Muscle layer of colon (tissue), 2 donors: ENCODE data around the gene KIDINS220.
"Not testable (repeated sequence)": the region's sequence is repeated elsewhere in the genome, so short reads cannot be mapped to it uniquely, and the experiment has no call there.

Experiments used
- H3K27ac ChIP-seq: one replicate; pipeline ENCODE4 v1.7.0; 2013; ENCODE audit warnings: low read depth, mild to moderate bottlenecking, low read length, moderate library complexity
- H3K27me3 ChIP-seq, 2 donors: one replicate each; pipeline ENCODE4 v1.7.0; 2013; ENCODE audit warnings: low read length in 2 of 2, mild to moderate bottlenecking in 2 of 2; ENCODE audit not compliant: insufficient read depth in 2 of 2, control insufficient read depth in 1 of 2
- H3K36me3 ChIP-seq: one replicate; pipeline ENCODE4 v1.7.0; 2013; ENCODE audit warnings: mild to moderate bottlenecking, low read length; ENCODE audit not compliant: insufficient read depth
- H3K4me1 ChIP-seq: one replicate; pipeline ENCODE4 v1.7.0; 2013; ENCODE audit warnings: mild to moderate bottlenecking, low read length; ENCODE audit not compliant: insufficient read depth
- H3K4me3 ChIP-seq, 2 donors: one replicate each; pipeline ENCODE4 v1.7.0; 2013; ENCODE audit warnings: low read length in 2 of 2, low read depth in 1 of 2, mild to moderate bottlenecking in 1 of 2, moderate library complexity in 1 of 2
- H3K9ac ChIP-seq: one replicate; pipeline ENCODE4 v1.7.0; 2013; ENCODE audit warnings: low read length
- H3K9me3 ChIP-seq: one replicate; pipeline ENCODE4 v1.7.0; 2013; ENCODE audit warnings: mild to moderate bottlenecking, low read length
- donor health status: abdominal sarcoma.
- donor health status: Adenocarcinoma of cecum.

KIDINS220 gene

DNA sequence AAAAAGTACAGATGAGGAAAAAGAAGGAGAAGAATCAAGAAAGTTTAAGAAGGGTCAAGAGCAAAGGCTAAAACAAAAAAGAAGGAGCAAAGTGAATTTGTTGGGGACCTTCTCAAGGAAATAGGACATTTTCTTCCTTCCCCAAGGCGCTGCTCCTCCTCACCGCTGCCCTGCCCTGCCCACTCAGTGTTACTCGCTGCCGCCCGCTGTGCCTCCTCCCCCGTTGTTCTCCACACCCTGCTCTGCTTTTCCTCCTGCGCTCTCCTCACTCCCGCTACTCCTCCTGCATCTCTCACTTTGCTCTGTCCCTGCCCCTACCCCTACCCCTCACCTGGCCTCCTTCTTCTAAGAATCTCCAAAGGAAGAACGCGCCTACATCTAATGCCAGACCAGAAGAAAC is 104.8 kb downstream of the KIDINS220 start:
- no peaks in the 10 kb centered on the region for H3K4me1 ChIP-seq
- no peaks in the 10 kb centered on the region for H3K27me3 ChIP-seq
- no peaks in the 10 kb centered on the region for H3K9me3 ChIP-seq
- H3K9ac ChIP-seq: no peak overlapping the region
- peaks cover 76% of the 10 kb centered on the region for H3K36me3 ChIP-seq
- no peak overlapping the region for H3K4me3 ChIP-seq
- H3K27ac ChIP-seq: no peak overlapping the region

DNA sequence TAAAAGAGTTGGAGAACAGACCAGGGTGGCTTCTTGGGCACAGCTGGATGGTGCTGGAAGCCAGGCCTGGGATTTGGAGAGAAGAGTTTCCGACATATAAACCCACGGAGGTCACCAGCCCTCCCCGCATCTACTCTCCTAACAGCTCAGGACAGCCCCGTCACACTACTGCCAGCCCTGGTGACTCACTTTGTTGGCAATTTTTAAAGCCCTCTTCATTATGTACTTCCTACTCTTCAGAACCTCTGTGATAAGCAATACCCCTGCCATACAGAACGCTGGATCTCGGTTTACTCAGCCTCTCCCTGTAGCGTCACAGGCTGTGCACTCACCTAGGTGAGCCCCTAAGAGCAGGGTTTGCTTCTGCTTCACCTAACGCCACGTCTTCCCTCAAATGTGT is 107.5 kb downstream of the KIDINS220 start:
- Histone ChIP-seq H3K27me3 (no peaks in the 10 kb centered on the region), H3K4me1 (no peaks in the 10 kb centered on the region), H3K9ac (no peak overlapping the region), H3K36me3 (peaks cover 62% of the 10 kb centered on the region), H3K9me3 (no peaks in the 10 kb centered on the region), H3K4me3 (no peak overlapping the region), H3K27ac (no peak overlapping the region)

DNA sequence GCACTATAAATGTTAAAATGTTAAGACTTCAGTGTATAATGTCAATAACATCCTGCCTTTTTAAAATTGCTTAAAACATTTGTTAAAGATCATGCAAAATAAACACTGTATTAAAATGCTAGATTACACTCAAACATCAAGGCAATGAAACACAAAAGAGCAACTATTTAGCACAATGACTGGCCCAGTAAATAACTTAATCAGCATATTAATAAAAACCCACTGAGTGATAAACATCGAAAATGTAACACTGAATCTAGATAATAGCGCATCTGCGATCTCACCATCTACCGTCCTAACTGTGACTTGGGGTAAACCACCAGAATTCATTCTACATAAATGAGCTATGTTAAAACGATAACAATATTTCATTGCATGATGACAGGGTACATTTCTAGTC is 108.3 kb downstream of the KIDINS220 start:
- not testable (repeated sequence) for H3K9ac ChIP-seq, H3K4me3 ChIP-seq, H3K4me1 ChIP-seq, H3K27ac ChIP-seq, H3K27me3 ChIP-seq, H3K9me3 ChIP-seq
- H3K36me3 ChIP-seq: peaks cover 55% of the 10 kb centered on the region

DNA sequence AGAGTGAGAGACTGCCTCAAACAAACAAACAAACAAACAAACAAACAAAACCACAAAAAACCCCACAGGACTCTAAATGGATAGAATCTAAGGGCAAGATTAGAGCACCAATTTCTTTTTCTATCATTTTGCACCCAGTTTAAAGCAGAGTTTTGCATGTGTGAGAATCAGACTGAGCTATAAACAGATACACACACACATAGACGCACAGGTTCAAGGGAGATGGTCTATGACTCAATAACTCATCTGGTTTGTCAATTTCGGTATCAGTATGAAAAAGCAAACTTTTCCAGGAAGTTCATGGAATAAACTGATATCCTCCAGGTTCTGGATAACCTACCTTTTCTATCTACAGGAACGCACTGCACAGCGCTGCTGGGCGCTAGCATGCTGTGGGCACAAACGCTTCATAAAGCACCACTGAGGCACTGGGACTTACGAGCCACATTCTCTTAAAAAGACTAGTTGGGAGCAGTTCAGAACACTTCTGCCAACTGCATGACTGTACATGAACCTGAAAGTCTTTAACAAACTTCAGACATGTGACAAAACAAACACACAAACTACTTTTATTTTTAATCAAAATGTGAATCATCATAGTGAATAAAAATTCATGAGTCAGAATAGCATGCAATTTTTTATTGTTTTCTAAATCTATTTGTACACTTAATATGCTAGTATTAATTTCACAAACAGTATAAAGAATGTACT is 109.0 kb downstream of the KIDINS220 start:
- Histone ChIP-seq H3K36me3 (peaks cover 49% of the 10 kb centered on the region), H3K9me3 (no peaks in the 10 kb centered on the region), H3K4me1 (no peaks in the 10 kb centered on the region), H3K9ac (no peak overlapping the region), H3K27ac (no peak overlapping the region), H3K27me3 (no peaks in the 10 kb centered on the region), H3K4me3 (no peak overlapping the region)

DNA sequence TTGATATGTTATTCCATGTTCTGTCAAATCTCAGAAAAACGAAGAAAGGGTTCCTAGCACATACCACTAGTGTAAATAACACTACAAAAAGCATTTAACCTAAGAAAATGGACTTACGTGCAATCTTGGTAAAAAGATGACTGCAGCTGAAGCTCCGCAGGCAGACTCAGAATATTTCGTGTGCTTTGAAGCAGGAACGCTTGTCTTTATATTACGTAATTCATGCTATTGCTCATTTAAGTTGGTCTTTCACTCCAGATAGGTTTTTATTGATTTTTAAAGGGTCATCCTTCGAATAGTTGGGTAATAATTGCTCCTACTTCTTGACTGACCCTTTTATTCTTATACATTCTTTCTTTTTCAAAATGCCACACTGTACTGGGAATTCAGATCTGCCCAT is 111.6 kb downstream of the KIDINS220 start:
- H3K4me3 ChIP-seq: no peak overlapping the region
- H3K9me3 ChIP-seq: no peaks in the 10 kb centered on the region
- no peaks in the 10 kb centered on the region for H3K27me3 ChIP-seq
- no peaks in the 10 kb centered on the region for H3K4me1 ChIP-seq
- peaks cover 25% of the 10 kb centered on the region for H3K36me3 ChIP-seq
- H3K27ac ChIP-seq: no peak overlapping the region
- no peak overlapping the region for H3K9ac ChIP-seq

DNA sequence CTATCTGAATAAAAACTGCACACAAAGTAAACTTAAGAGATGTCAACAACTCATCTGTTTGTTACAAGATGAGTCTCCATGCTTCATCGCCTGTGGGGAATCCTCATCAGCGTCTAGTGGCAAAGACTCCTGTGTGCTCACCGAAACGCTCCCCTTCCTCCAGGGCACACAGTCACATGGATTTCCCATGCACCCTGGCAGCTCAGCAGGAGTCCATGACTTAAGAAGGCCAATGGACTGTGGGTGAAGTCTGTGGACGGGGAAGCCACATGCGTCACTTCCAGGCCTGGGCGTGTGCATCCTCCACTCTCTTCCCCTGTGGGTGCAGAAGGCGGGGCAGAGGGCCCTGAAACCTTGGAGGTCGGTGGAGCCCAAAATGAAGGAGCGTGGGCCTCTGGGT is 114.4 kb downstream of the KIDINS220 start:
- H3K9ac ChIP-seq: no peak overlapping the region

DNA sequence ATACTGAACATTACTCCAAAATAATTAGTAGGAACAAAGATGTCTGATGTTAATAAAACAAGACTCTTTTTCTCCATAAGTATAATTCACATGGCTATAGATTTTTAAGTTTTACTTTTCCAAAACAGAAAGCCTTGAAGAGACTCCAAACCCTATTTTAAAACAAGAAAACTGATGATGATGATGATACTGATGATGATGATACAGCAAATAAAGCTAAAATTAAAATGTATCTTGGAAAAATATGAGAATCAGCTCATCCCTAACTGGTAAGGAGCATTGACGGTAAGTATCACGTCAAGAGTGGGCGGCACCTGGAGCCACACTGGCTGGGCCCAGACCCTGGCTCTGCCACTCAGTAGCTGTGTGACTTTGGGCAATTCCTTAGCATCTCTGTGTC is 116.0 kb downstream of the KIDINS220 start:
- Histone ChIP-seq H3K9ac (no peak overlapping the region), H3K4me1 (no peaks in the 10 kb centered on the region), H3K9me3 (no peaks in the 10 kb centered on the region), H3K27me3 (no peaks in the 10 kb centered on the region), H3K36me3 (no peaks in the 10 kb centered on the region), H3K27ac (no peak overlapping the region), H3K4me3 (no peak overlapping the region)

More for the DNA sequence above, 114.4 kb downstream of the KIDINS220 start:
- no peaks in the 10 kb centered on the region for H3K27me3 ChIP-seq
- H3K36me3 ChIP-seq: peaks cover 3% of the 10 kb centered on the region
- H3K4me3 ChIP-seq: no peak overlapping the region
- no peaks in the 10 kb centered on the region for H3K4me1 ChIP-seq
- no peak overlapping the region for H3K27ac ChIP-seq
- no peaks in the 10 kb centered on the region for H3K9me3 ChIP-seq

DNA sequence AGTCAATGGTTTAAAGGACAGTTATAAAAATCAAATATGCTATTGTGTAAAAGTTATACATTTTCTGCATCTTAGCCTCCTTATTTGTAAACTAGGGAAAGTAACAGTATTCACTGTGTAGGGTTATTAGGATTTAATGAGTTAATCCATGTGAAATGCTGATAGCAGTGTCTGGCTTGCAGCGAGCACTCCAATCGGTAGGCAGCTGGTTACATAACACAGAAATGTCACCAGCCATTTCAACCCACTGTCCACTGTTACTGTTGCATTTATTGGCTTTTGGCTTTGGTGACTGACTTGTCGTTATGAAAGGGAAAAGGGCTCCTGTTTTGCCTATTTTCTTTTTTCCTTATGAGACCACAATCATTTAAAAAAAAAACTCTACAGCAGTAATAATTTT is 116.7 kb downstream of the KIDINS220 start:
- Histone ChIP-seq H3K4me1 (no peaks in the 10 kb centered on the region), H3K9ac (no peak overlapping the region), H3K36me3 (no peaks in the 10 kb centered on the region), H3K4me3 (no peak overlapping the region), H3K27ac (no peak overlapping the region), H3K27me3 (no peaks in the 10 kb centered on the region), H3K9me3 (no peaks in the 10 kb centered on the region)

DNA sequence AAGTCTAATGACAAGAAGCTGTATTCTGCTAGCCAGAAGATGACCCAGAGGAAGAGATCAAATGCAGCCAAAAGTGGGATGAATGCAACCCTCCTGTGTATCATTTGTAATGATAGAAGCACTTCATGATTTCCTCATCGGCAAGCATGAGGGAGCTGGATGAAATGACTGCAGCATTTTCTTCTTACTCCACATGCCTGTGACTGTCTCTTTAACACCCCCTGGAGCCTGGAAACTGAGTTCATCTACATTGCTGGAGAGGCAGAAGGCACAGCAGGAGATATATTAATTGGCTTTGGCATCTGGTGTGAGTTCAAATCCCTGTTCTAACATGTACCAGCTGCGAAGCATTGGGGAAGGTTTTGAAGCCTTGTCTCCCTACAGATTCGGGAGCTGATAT is 117.9 kb downstream of the KIDINS220 start:
- Histone ChIP-seq H3K27ac (no peak overlapping the region), H3K9me3 (no peaks in the 10 kb centered on the region), H3K4me1 (no peaks in the 10 kb centered on the region), H3K36me3 (no peaks in the 10 kb centered on the region), H3K4me3 (no peak overlapping the region), H3K9ac (no peak overlapping the region), H3K27me3 (no peaks in the 10 kb centered on the region)

DNA sequence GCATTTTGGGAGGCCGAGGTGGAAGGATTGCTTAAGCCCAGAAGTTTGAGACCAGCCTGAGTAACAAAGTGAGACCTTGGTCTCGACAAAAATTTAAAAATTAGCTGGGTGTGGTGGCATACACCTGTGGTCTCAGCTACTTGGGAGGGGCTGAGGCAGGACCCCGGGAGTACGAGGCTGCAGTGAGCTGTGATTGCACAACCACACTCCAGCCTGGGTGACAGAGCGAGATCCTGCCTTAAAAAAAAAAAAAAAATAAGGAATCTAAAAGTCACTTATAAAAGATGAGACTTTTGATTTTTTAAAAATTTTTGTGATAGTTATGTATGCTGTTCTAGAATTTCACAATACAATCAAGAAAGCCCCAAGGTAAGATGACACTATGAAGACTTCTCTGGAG is 122.4 kb downstream of the KIDINS220 start:
- no peaks in the 10 kb centered on the region for H3K4me1 ChIP-seq
- H3K27ac ChIP-seq: no peak overlapping the region
- H3K36me3 ChIP-seq: no peaks in the 10 kb centered on the region
- H3K9ac ChIP-seq: no peak overlapping the region
- no peak overlapping the region for H3K4me3 ChIP-seq
- H3K27me3 ChIP-seq: no peaks in the 10 kb centered on the region
- no peaks in the 10 kb centered on the region for H3K9me3 ChIP-seq

DNA sequence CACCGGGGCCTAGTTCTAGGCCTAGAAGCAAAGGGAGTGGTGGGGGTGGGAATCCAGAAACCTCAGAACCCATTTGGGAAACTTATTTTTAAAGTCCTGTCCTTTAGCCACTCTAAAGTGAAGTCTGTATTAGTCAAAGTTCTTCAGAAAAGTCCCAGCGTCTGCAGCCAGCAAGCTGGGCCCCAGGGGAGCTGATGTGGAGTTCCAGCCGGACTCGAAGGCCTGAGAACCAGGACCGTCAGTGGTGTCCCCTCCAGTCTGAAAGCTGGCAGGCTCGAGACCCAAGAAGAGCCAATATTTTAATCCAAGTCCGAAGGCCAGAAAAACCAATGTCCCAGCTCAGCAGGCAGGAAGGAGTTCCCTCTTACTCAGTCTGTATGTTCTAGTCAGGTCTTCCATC is 123.1 kb downstream of the KIDINS220 start:
- no peak overlapping the region for H3K27ac ChIP-seq
- H3K4me1 ChIP-seq: no peaks in the 10 kb centered on the region
- no peak overlapping the region for H3K4me3 ChIP-seq
- H3K36me3 ChIP-seq: no peaks in the 10 kb centered on the region
- no peaks in the 10 kb centered on the region for H3K9me3 ChIP-seq
- H3K27me3 ChIP-seq: no peaks in the 10 kb centered on the region
- H3K9ac ChIP-seq: no peak overlapping the region

DNA sequence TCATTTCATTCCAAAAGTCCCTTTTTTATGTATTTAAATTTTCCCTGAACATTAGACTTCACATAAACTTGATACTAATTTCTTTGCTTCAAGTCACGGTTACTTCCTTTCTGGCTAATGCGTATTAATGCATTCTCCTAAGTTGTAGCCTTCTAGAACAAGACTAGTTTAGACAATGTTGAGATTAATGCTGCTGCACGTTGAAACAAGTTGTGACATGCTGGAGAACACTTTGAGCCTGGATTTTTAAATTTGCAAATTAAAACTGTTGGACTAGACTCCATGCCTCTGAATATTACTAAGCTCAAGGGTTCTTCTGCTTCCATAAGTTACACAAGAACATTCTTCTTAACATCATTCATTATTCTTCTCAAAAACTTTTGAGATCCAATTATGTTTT is 126.5 kb downstream of the KIDINS220 start:
- Histone ChIP-seq H3K9ac (no peak overlapping the region), H3K9me3 (no peaks in the 10 kb centered on the region), H3K4me1 (no peaks in the 10 kb centered on the region), H3K36me3 (no peaks in the 10 kb centered on the region), H3K27me3 (no peaks in the 10 kb centered on the region), H3K27ac (no peak overlapping the region), H3K4me3 (no peak overlapping the region)
